ENCODE results near the gene COX7A2L. TPM values are rescaled to one million over a fixed set of nuclear protein-coding genes. Genes with fewer than 3 reads are reported as not detected.
A peak's percentile ranks its signal among the peaks of the same experiment; 100 is the strongest.

COX7A2L gene
- total and polyA plus RNA-seq, 2 experiments from 2014 or later = 112 to 149 TPM

DNA sequence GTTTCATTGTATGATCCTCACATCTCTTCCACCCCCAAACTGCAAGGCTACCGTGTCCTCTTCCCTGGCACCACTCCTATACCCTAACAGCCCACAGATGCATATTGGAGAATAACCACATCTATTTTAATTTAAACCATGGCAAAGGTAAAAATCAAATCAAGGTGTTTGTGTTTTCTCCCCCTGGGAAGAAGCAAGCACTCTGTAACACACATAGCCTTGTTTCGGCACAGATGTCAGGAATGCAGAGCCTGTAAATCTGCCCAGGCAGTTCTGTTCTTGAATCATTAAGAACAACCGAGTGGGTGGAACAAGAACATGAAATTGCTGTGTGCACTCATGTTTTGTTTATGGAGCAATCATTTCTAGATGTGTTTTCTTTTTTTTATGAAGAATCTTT, 6.8 kb upstream of the COX7A2L start:
- no peak overlapping the region for H3K4me2 ChIP-seq
- H2AFZ ChIP-seq = no peak overlapping the region
- H3K36me3 Mint-ChIP-seq (ENCODE audit: low read depth) = no peaks in the 10 kb centered on the region
- no peak overlapping the region for H3K4me3 ChIP-seq
- H3K9me2 ChIP-seq (ENCODE audit: insufficient read depth) = no peaks in the 10 kb centered on the region
- H3K27ac Mint-ChIP-seq = no peak overlapping the region
- H3K4me3 Mint-ChIP-seq = no peak overlapping the region
- peaks cover 4% of the 10 kb centered on the region; the same call in 1 of the 2 replicates for H3K4me1 ChIP-seq (ENCODE audit: insufficient read depth)
- DNase-seq (ENCODE audit: low spot score) = no peak
- H3K9me3 Mint-ChIP-seq = no peaks in the 10 kb centered on the region
- H3F3A ChIP-seq (replicated peaks; ENCODE audit: low read depth) = no peaks in the 10 kb centered on the region
- no peak for ATAC-seq
- no peaks in the 10 kb centered on the region for H3K27me3 ChIP-seq (ENCODE audit: insufficient read depth)
- H3K36me3 ChIP-seq (ENCODE audit: insufficient read depth) = no peaks in the 10 kb centered on the region
- peaks cover 4% of the 10 kb centered on the region; the same call in 2 of the 3 replicates for H3K4me1 Mint-ChIP-seq
- 0 out of 2 replicates have a peak overlapping the region, but pooled peaks have one; percentile 19 for H3K27ac ChIP-seq (ENCODE audit: low read depth)
- H3K27me3 Mint-ChIP-seq (ENCODE audit: insufficient read depth, low read depth, poor library complexity) = peaks cover 7% of the 10 kb centered on the region
- no peaks in the 10 kb centered on the region for H4K20me1 ChIP-seq (replicated peaks; ENCODE audit: insufficient read depth)
- TF ChIP-seq, protein P1, sequence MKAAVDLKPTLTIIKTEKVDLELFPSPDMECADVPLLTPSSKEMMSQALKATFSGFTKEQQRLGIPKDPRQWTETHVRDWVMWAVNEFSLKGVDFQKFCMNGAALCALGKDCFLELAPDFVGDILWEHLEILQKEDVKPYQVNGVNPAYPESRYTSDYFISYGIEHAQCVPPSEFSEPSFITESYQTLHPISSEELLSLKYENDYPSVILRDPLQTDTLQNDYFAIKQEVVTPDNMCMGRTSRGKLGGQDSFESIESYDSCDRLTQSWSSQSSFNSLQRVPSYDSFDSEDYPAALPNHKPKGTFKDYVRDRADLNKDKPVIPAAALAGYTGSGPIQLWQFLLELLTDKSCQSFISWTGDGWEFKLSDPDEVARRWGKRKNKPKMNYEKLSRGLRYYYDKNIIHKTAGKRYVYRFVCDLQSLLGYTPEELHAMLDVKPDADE (IDR thresholded peaks at IDR 0.05) = no peak
- TF ChIP-seq STAT1 (IDR thresholded peaks at IDR 0.05; ENCODE audit: unreplicated experiment) (no peak), CREB1 (CRISPR knock-in tag; IDR thresholded peaks at IDR 0.05; ENCODE audit: low read depth) (no peak)
- no peaks in the 10 kb centered on the region for H3K79me2 ChIP-seq (replicated peaks; ENCODE audit: insufficient read depth)

DNA sequence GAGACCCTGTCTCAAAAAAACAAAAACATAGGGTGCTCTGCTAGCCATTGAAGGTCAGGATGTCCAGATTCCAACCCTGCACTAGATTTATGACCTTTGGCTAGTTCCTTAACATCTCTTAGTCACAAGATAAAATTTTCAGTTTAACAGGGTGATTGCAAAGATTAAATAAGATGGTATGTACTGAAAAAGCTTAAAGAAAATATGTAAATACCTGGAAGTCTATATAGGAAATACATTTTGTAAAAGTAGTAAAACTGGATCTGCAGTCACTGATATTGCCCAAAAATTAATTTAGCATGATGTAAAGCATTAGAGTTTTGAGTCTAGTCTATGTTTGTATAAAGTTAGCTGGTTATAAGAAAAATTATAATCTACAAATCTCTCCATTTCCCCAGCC, 5.4 kb upstream of the COX7A2L start:
- Histone ChIP-seq H3K4me1 (ENCODE audit: insufficient read depth) (peaks cover 15% of the 10 kb centered on the region), H3K79me2 (replicated peaks; ENCODE audit: insufficient read depth) (no peaks in the 10 kb centered on the region), H3K9me2 (ENCODE audit: insufficient read depth) (no peaks in the 10 kb centered on the region), H3K27me3 (ENCODE audit: insufficient read depth) (no peaks in the 10 kb centered on the region), H3K27ac (ENCODE audit: low read depth) (no peak overlapping the region), H3K4me2 (no peak overlapping the region), H3K36me3 (ENCODE audit: insufficient read depth) (no peaks in the 10 kb centered on the region), H4K20me1 (replicated peaks; ENCODE audit: insufficient read depth) (no peaks in the 10 kb centered on the region), H3K4me3 (no peak overlapping the region), H2AFZ (no peak overlapping the region), H3F3A (replicated peaks; ENCODE audit: low read depth) (no peaks in the 10 kb centered on the region; the same call in 1 of the 2 replicates)
- ATAC-seq (no peak), DNase-seq (ENCODE audit: low spot score) (no peak)
- H3K9me3 Mint-ChIP-seq = no peaks in the 10 kb centered on the region
- H3K36me3 Mint-ChIP-seq (ENCODE audit: low read depth) = no peaks in the 10 kb centered on the region
- no peak overlapping the region for H3K4me3 Mint-ChIP-seq
- H3K27ac Mint-ChIP-seq = no peak overlapping the region
- peaks cover 8% of the 10 kb centered on the region for H3K27me3 Mint-ChIP-seq (ENCODE audit: insufficient read depth, low read depth, poor library complexity)
- H3K4me1 Mint-ChIP-seq = peaks cover 13% of the 10 kb centered on the region; the same call in 2 of the 3 replicates
- TF ChIP-seq, protein P2, sequence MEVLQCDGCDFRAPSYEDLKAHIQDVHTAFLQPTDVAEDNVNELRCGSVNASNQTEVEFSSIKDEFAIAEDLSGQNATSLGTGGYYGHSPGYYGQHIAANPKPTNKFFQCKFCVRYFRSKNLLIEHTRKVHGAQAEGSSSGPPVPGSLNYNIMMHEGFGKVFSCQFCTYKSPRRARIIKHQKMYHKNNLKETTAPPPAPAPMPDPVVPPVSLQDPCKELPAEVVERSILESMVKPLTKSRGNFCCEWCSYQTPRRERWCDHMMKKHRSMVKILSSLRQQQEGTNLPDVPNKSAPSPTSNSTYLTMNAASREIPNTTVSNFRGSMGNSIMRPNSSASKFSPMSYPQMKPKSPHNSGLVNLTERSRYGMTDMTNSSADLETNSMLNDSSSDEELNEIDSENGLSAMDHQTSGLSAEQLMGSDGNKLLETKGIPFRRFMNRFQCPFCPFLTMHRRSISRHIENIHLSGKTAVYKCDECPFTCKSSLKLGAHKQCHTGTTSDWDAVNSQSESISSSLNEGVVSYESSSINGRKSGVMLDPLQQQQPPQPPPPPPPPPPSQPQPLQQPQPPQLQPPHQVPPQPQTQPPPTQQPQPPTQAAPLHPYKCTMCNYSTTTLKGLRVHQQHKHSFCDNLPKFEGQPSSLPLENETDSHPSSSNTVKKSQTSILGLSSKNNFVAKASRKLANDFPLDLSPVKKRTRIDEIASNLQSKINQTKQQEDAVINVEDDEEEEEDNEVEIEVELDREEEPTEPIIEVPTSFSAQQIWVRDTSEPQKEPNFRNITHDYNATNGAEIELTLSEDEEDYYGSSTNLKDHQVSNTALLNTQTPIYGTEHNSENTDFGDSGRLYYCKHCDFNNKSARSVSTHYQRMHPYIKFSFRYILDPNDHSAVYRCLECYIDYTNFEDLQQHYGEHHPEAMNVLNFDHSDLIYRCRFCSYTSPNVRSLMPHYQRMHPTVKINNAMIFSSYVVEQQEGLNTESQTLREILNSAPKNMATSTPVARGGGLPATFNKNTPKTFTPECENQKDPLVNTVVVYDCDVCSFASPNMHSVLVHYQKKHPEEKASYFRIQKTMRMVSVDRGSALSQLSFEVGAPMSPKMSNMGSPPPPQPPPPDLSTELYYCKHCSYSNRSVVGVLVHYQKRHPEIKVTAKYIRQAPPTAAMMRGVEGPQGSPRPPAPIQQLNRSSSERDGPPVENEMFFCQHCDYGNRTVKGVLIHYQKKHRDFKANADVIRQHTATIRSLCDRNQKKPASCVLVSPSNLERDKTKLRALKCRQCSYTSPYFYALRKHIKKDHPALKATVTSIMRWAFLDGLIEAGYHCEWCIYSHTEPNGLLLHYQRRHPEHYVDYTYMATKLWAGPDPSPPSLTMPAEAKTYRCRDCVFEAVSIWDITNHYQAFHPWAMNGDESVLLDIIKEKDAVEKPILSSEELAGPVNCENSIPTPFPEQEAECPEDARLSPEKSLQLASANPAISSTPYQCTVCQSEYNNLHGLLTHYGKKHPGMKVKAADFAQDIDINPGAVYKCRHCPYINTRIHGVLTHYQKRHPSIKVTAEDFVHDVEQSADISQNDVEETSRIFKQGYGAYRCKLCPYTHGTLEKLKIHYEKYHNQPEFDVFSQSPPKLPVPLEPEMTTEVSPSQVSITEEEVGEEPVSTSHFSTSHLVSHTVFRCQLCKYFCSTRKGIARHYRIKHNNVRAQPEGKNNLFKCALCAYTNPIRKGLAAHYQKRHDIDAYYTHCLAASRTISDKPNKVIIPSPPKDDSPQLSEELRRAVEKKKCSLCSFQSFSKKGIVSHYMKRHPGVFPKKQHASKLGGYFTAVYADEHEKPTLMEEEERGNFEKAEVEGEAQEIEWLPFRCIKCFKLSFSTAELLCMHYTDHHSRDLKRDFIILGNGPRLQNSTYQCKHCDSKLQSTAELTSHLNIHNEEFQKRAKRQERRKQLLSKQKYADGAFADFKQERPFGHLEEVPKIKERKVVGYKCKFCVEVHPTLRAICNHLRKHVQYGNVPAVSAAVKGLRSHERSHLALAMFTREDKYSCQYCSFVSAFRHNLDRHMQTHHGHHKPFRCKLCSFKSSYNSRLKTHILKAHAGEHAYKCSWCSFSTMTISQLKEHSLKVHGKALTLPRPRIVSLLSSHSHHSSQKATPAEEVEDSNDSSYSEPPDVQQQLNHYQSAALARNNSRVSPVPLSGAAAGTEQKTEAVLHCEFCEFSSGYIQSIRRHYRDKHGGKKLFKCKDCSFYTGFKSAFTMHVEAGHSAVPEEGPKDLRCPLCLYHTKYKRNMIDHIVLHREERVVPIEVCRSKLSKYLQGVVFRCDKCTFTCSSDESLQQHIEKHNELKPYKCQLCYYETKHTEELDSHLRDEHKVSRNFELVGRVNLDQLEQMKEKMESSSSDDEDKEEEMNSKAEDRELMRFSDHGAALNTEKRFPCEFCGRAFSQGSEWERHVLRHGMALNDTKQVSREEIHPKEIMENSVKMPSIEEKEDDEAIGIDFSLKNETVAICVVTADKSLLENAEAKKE (CRISPR knock-in tag; IDR thresholded peaks at IDR 0.05) = no peak
- TF ChIP-seq STAT1 (IDR thresholded peaks at IDR 0.05; ENCODE audit: unreplicated experiment) (no peak), EZH2 (IDR thresholded peaks at IDR 0.05; ENCODE audit: low read depth, unreplicated experiment) (no peak), POLR2AphosphoS5 (IDR thresholded peaks at IDR 0.05; ENCODE audit: low read depth) (no peak), ZNF331 (CRISPR knock-in tag; IDR thresholded peaks at IDR 0.05; ENCODE audit: low read depth) (no peak), ZNF114 (CRISPR knock-in tag; IDR thresholded peaks at IDR 0.05) (no peak)
- TF ChIP-seq, protein P3, sequence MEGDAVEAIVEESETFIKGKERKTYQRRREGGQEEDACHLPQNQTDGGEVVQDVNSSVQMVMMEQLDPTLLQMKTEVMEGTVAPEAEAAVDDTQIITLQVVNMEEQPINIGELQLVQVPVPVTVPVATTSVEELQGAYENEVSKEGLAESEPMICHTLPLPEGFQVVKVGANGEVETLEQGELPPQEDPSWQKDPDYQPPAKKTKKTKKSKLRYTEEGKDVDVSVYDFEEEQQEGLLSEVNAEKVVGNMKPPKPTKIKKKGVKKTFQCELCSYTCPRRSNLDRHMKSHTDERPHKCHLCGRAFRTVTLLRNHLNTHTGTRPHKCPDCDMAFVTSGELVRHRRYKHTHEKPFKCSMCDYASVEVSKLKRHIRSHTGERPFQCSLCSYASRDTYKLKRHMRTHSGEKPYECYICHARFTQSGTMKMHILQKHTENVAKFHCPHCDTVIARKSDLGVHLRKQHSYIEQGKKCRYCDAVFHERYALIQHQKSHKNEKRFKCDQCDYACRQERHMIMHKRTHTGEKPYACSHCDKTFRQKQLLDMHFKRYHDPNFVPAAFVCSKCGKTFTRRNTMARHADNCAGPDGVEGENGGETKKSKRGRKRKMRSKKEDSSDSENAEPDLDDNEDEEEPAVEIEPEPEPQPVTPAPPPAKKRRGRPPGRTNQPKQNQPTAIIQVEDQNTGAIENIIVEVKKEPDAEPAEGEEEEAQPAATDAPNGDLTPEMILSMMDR (conservative IDR thresholded peaks at IDR 0.05; ENCODE audit: low read depth in 2 of 2) = no peak
